Heart left ventricle (tissue), 13 donors: ENCODE measurements around the gene PHLPP1.

Source experiments
- CTCF ChIP-seq, 12 donors: fragments of 200-600 bp; sonication (generic) in 4 of 12; IDR thresholded peaks; one replicate each; pipeline versions ENCODE4 v1.5.0 to v1.8.0; 2018 to 2022; ENCODE audit warnings: antibody characterized with exemption in 12 of 12, mild to moderate bottlenecking in 5 of 12
- POLR2A ChIP-seq, 2 donors: fragments of 450-650 bp; IDR thresholded peaks; one replicate each; pipeline ENCODE4 v1.6.1; 2017; ENCODE audit warnings: antibody characterized with exemption in 2 of 2, mild to moderate bottlenecking in 2 of 2, moderate library complexity in 2 of 2
- donor health status: ischemic (EF 13 %, LVEDD 7.1; RV severe dilation, severe dysfunction).
- donor health status: DM: no; HTN: yes; CAD: no.
- donor health status: DM: no; HTN: no; CAD: no.
- donor health status: ischemic (EF 25% LVEDD 6.9; RV normal size, moderate dysfunction).
- donor health status: ischemic (EF 25% LVEDD 5.7; RV mildly dilated, moderate dysfunction).
- donor health status: ischemic (EF 35%, LVEDD 5.7; RV mildly dilated, moderate dysfunction).
- donor health status: nonischemic (EF 11% LVEDD 7.7; RV severe dilation, severe dysfunction).
- donor health status: DM: yes; HTN: yes; CAD: no.
- donor health status: PGD.
- donor health status: ischemic (EF 29% LVEDD 5.4; RV normal size, mild dysfunction).
- donor health status: nonischemic (EF 23%, LVEDD 6.1; RV moderate dilation, normal function).

DNA sequence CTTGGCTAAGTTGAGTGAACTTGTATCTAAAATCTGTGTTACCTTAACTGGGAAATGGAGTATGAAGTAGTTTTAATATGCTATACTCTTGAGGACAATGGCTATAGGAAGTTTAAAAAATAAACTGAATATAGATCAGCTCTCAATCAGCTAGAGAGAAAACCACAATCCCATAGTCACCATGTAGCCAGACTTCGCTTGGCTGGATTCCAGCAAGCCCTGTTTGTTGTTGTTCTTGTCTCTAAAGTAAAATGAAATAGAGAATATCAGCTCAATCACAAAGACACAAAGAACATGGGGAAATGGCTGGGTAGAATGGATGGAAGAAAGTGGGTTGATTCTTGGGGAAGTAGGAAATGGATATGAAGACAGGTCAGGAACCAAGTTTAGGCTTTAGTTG lies 234.9 kb downstream of the PHLPP1 start:
- TF ChIP-seq CTCF (IDR thresholded peaks at IDR 0.05) (no peak), POLR2A (IDR thresholded peaks at IDR 0.05) (no peak)
